Dendritic cell treated with granulocyte-macrophage colony-stimulating factor and Interleukin-4, amounts not matched to agents 40 ng/mL and 50 ng/mL, for 4 days (primary cell): Measurements from ENCODE around the gene POC1B.

Source experiments
- H3K27ac Mint-ChIP-seq: one replicate; pipeline ENCODE4 v1.8.0; 2022; ENCODE audit warnings: mild to moderate bottlenecking, mixed read lengths
- H3K27me3 Mint-ChIP-seq: one replicate; pipeline ENCODE4 v1.8.0; 2022; ENCODE audit warnings: mild to moderate bottlenecking, mixed read lengths
- H3K36me3 Mint-ChIP-seq: one replicate; pipeline ENCODE4 v1.8.0; 2022; ENCODE audit warnings: low read depth, mixed read lengths
- H3K4me1 Mint-ChIP-seq: one replicate; pipeline ENCODE4 v1.8.0; 2022; ENCODE audit warnings: low read depth, mixed read lengths
- H3K4me3 Mint-ChIP-seq: one replicate; pipeline ENCODE4 v1.8.0; 2022; ENCODE audit warnings: mild to moderate bottlenecking, moderate library complexity, mixed read lengths
- H3K9me3 Mint-ChIP-seq: one replicate; pipeline ENCODE4 v1.8.0; 2022; ENCODE audit warnings: mixed read lengths
- intact Hi-C: fragments of 100-400 bp; cut with micrococcal nuclease; formaldehyde crosslinking; loops from one replicate; pipeline ENCODE4 v1.15.0; 2022

POC1B gene

DNA sequence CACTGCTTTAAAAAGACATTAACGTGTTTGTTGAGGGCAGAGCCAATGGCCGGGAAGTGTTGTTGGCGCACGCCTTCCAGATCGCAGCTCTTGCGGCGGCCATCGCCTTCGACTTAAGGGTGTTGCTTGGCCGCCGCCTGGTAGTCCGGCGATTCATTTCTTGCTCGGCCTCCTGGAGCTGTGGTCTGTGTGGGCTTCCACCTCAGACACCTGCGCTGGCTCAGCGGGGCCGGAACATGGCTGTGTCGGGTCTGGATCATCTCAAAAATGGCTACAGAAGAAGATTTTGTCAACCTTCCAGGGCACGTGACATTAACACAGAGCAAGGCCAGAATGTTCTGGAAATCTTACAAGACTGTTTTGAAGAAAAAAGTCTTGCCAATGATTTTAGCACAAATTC lies 26.0 kb downstream of the POC1B start:
- H3K9me3 Mint-ChIP-seq: no peaks in the 10 kb centered on the region
- intact Hi-C loops: no loop called here
- H3K27me3 Mint-ChIP-seq: no peaks in the 10 kb centered on the region
- H3K36me3 Mint-ChIP-seq: peaks cover 20% of the 10 kb centered on the region
- peaks cover 6% of the 10 kb centered on the region for H3K4me1 Mint-ChIP-seq
- no peak overlapping the region for H3K27ac Mint-ChIP-seq
- H3K4me3 Mint-ChIP-seq: no peak overlapping the region

DNA sequence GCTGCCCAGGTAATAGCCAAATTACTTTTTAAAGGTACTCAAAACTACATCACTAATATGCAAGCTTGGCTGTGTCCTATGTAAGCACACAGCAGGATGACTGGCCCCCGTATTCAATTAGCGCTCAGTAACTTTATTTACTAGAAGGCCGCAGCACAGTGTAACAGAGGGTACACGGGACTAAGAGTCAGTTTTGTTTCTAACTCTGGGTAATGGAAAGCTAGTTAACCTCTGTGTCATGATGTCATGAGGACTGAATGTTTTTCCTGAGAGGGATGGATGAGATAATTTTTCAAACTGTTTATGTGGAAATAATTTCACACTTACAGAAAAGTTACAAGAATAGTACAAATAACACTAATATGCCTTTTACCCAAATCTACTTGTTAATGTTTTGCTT lies 28.4 kb downstream of the POC1B start:
- intact Hi-C loops: no loop called here
- Mint-ChIP-seq H3K27ac (no peak overlapping the region), H3K36me3 (peaks cover 20% of the 10 kb centered on the region), H3K4me1 (peaks cover 21% of the 10 kb centered on the region), H3K9me3 (no peaks in the 10 kb centered on the region), H3K27me3 (no peaks in the 10 kb centered on the region), H3K4me3 (no peak overlapping the region)

DNA sequence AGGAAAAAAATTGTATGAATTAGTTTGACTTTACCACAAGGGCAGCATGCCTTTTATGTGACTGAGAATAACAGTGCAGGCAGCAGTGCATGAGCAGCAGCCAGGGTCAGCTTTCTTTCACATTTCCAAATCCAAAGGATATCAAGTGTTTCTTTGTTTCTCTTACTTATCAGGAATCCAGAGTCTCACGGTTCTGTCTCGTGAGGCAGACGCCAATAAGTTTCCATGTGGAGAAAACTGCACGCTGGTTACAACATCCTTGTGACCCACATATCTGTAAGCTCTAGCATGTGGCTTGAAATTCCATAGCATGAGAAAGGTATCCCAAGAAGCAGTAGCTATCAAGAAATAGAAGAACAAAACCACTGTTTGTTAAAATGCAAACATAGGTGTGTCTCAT lies 28.8 kb downstream of the POC1B start:
- intact Hi-C loops: no loop called here
- Mint-ChIP-seq H3K36me3 (peaks cover 22% of the 10 kb centered on the region), H3K27ac (no peak overlapping the region), H3K4me1 (peaks cover 21% of the 10 kb centered on the region), H3K27me3 (no peaks in the 10 kb centered on the region), H3K4me3 (no peak overlapping the region), H3K9me3 (no peaks in the 10 kb centered on the region)

DNA sequence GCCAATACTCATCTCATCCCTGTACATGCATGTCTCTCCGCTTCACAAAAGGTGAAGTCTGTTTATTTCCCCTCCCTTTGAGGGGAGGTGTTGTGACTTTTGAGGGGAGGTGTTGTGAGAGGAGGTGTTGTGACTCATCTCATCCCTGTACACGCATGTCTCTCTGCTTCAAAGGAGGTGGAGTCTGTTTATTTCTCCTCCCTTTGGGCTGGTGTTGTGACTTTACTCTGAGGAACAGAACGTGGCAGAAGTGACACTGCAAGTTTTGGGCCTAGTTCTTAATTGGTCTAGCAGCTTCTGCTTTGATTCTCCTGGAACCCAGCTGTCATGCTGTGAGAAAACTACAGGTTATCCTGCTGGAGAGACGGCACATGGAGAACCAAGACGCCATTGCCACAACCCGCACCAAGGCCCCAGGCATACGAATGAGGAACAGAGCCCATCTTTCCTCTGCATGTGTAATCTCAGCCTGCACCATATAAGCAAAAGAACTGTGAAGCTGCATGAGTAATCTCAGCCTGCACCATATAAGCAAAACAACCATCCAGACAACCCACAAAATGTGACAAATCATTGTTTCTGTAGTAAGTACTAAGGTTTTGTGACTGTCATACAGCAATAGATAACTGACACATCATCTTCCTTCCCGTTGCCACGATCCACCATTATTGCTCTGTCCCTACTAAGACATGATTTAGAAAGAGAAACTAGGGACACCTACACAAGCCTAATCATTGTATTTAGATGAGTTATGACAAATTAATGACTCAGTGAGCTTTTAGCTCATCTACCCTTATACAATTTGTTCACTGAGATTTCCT lies 31.2 kb downstream of the POC1B start:
- H3K4me3 Mint-ChIP-seq: no peak overlapping the region
- H3K27ac Mint-ChIP-seq: no peak overlapping the region
- H3K4me1 Mint-ChIP-seq: peaks cover 21% of the 10 kb centered on the region
- intact Hi-C loops: no loop called here
- H3K36me3 Mint-ChIP-seq: peaks cover 41% of the 10 kb centered on the region
- H3K27me3 Mint-ChIP-seq: no peaks in the 10 kb centered on the region
- no peaks in the 10 kb centered on the region for H3K9me3 Mint-ChIP-seq

DNA sequence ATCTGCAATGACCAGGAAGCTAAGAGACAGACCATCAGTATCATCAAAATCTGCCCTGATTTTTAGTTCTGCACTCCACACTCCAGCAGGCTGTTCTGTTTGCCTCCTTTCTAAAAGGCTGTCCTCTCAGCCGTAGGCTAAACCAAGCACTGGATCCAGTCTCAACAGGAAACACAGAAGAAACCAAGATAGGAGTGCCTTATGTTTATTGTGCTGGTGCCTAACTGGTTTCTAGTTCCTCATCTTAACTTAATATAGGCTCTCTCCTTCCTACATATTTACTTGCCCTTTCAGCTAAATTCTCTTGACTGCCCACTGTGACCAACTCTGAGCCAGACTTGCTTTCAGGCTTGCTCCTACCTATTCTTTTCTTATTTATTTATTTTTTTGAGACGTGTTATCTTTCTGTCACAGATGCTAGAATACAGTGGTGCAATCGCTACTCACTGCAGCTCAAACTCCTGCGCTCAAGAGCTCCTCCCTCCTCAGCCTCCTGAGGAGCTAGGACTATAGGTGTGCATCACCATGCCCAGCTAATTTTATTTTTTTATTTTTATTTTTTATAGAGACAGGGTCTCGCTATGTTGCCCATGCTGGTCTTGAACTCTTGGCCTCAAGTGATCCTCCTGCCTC lies 32.1 kb downstream of the POC1B start:
- no peaks in the 10 kb centered on the region for H3K9me3 Mint-ChIP-seq
- peaks cover 21% of the 10 kb centered on the region for H3K4me1 Mint-ChIP-seq
- no peaks in the 10 kb centered on the region for H3K27me3 Mint-ChIP-seq
- peaks cover 35% of the 10 kb centered on the region for H3K36me3 Mint-ChIP-seq
- no peak overlapping the region for H3K4me3 Mint-ChIP-seq
- no peak overlapping the region for H3K27ac Mint-ChIP-seq
- intact Hi-C loops: no loop called here

DNA sequence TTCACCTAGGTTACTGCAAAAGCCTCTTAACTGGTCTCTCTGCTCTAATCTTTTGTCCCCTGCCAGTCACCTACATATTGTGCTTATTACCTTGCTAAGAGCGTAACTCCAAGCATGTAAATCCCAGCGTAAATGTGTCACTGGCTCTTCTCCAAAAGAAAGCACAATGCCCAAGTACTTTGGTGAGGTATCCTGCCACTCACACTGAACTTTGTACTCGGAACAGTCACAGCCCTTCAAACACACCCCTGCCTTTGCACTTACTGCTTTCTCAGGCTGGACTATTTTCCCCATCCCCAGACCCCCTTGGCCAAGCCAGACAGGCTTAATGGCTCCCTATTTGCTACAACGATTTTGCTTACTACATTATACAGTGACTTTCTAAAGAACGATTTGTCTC lies 33.0 kb downstream of the POC1B start:
- intact Hi-C loops: no loop called here
- Mint-ChIP-seq H3K9me3 (no peaks in the 10 kb centered on the region), H3K27me3 (no peaks in the 10 kb centered on the region), H3K27ac (no peak overlapping the region), H3K36me3 (peaks cover 35% of the 10 kb centered on the region), H3K4me1 (peaks cover 21% of the 10 kb centered on the region), H3K4me3 (no peak overlapping the region)

DNA sequence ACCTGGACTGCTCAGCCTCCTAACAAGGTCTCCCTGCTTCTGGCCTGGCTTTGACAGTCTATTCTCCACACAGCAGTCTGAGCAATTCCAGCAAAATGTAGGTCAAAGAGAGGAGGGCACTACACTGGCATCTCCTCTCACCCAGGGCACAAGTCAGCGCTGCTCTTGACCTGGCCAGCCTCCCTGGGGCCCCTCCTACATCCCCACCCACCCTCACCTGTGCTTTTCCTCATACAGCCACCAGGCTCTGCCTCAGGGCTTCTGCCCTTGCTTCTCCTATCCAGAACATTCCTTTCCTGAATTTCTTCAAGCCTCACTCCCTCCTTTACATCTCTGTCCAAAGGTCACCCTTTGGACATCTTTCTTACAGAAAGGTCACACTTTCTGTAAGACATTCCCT lies 34.9 kb downstream of the POC1B start:
- H3K27ac Mint-ChIP-seq: no peak overlapping the region
- H3K27me3 Mint-ChIP-seq: no peaks in the 10 kb centered on the region
- peaks cover 21% of the 10 kb centered on the region for H3K4me1 Mint-ChIP-seq
- intact Hi-C loops: no loop called here
- peaks cover 42% of the 10 kb centered on the region for H3K36me3 Mint-ChIP-seq
- no peak overlapping the region for H3K4me3 Mint-ChIP-seq
- H3K9me3 Mint-ChIP-seq: no peaks in the 10 kb centered on the region

DNA sequence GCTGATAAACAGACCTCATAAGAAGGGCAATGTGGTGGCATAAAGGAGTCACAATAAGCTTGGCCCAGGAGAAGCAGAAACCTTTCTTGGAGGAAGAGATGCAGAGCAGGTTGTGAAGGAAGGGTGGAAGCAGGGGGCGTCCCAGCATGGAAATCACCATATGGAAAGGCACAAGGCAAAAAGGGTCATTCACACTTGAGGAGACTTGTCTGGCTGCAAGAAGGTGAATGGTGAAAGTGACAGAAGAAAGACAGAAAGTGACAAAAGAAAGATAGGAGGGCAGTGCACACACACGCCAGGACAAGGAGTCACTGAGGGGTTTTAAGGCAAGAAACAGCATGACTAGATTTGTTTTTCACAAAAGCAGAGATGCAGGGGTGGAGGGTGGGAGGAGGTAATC lies 39.6 kb downstream of the POC1B start:
- H3K4me1 Mint-ChIP-seq: peaks cover 3% of the 10 kb centered on the region
- no peak overlapping the region for H3K4me3 Mint-ChIP-seq
- no peaks in the 10 kb centered on the region for H3K27me3 Mint-ChIP-seq
- no peaks in the 10 kb centered on the region for H3K9me3 Mint-ChIP-seq
- intact Hi-C loops: no loop called here
- no peak overlapping the region for H3K27ac Mint-ChIP-seq
- peaks cover 42% of the 10 kb centered on the region for H3K36me3 Mint-ChIP-seq

DNA sequence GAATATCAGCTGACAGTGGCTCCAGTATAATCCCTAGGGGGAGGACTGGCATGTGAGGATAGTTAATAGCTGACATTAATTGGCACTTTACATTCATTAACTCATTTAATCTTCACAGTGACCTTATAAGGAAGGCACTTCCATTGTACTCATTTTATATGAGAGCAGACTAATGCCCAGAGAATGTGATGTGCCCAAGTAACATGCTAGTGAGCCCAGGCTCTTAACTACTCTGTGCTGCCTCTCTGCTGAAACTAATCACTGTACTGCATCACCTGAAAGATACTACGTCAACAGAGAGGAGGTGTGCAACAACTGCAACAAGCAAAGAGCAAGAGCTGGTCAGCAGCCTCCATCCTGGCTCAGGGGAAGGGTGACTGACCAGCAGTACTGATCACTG lies 41.4 kb downstream of the POC1B start:
- H3K4me3 Mint-ChIP-seq: no peak overlapping the region
- no peaks in the 10 kb centered on the region for H3K9me3 Mint-ChIP-seq
- H3K36me3 Mint-ChIP-seq: peaks cover 24% of the 10 kb centered on the region
- no peaks in the 10 kb centered on the region for H3K27me3 Mint-ChIP-seq
- intact Hi-C loops: no loop called here
- H3K27ac Mint-ChIP-seq: no peak overlapping the region
- peaks cover 5% of the 10 kb centered on the region for H3K4me1 Mint-ChIP-seq

DNA sequence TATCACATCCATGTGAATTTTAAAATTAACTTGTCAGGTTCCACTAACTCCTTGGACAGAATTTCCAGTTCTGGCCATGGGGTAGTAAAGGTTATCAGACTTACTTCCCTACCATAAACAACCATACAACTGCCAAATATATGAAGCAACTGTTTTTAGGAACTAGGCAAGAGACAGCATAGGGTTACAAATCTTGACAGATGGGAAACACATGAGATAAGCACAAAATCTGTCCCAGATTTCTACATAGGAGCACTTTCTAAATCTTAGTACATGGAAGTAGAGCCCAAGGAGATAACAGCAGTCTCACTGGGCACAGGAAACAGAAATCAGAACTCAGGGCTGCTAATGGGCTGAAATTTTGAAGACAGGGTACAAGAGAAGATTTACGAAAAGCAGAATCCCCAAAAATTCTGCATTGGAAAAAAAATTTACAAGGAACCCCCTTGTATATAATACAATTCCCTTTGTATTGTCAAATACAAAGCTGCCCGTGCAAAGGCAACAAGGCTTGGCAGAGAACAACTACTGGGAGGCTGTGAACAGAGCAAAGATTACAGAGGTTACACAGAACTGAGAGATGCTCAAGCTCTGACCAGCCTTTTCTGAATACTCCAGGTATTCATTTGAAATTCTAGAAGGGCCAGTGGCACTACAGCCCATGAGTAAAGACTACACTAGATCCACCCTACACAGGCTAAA lies 44.5 kb downstream of the POC1B start:
- H3K4me1 Mint-ChIP-seq: peaks cover 14% of the 10 kb centered on the region
- H3K27me3 Mint-ChIP-seq: no peaks in the 10 kb centered on the region
- intact Hi-C loops: no loop called here
- no peak overlapping the region for H3K4me3 Mint-ChIP-seq
- H3K9me3 Mint-ChIP-seq: no peaks in the 10 kb centered on the region
- peaks cover 15% of the 10 kb centered on the region for H3K36me3 Mint-ChIP-seq
- no peak overlapping the region for H3K27ac Mint-ChIP-seq

DNA sequence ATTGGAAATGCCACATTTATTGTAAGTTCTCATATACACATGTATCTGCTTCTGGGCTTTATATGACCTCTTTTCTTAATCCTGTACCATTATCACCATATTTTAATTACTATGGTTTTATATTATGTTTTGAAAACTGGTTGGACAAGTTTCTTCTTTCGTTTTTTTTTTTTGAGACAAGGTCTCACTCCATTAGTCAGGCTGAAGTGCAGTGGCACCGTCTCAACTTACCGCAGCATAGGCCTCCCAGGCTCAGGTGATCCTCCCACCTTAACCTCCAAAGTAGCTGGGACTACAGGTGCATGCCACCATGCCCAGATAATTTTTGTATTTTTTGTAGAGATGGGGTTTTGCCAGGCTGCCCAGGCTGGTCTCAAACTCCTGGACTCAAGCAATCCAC lies 45.9 kb downstream of the POC1B start:
- no peak overlapping the region for H3K27ac Mint-ChIP-seq
- no peaks in the 10 kb centered on the region for H3K9me3 Mint-ChIP-seq
- peaks cover 14% of the 10 kb centered on the region for H3K4me1 Mint-ChIP-seq
- intact Hi-C loops: no loop called here
- no peak overlapping the region for H3K4me3 Mint-ChIP-seq
- H3K36me3 Mint-ChIP-seq: peaks cover 8% of the 10 kb centered on the region
- no peaks in the 10 kb centered on the region for H3K27me3 Mint-ChIP-seq

DNA sequence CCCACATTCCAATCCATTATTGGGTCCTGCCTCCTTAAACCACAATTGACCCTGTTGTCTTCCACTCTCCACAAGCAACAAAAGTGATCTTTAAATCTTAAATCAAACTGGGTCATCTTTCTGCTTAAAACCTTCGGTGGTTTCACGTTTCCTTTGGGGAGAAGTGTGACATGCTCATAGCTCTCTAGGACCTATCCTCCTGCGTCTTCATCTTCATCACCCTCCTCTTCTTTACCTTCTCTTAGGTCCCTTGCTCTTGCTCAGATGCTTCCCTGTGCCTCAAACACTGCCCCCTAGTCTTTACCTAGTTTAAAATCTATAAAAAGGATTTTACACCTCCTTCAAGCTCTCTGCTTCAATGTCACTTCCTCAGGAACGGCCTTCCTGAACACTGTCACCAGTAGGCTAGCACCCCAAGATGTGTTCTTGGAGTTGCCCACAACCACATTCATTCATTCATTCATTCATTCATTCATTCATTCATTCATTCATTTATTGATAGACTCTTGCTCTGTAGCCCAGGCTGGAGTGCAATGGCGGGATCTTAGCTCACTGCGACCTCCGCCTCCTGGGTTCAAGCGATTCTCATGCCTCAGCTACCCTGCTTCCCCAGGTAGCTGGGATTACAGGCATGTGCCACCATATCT lies 48.1 kb downstream of the POC1B start:
- Mint-ChIP-seq H3K9me3 (no peaks in the 10 kb centered on the region), H3K4me3 (no peak overlapping the region), H3K36me3 (peaks cover 7% of the 10 kb centered on the region), H3K4me1 (peaks cover 14% of the 10 kb centered on the region), H3K27ac (no peak overlapping the region), H3K27me3 (no peaks in the 10 kb centered on the region)
- intact Hi-C loops: no loop called here

DNA sequence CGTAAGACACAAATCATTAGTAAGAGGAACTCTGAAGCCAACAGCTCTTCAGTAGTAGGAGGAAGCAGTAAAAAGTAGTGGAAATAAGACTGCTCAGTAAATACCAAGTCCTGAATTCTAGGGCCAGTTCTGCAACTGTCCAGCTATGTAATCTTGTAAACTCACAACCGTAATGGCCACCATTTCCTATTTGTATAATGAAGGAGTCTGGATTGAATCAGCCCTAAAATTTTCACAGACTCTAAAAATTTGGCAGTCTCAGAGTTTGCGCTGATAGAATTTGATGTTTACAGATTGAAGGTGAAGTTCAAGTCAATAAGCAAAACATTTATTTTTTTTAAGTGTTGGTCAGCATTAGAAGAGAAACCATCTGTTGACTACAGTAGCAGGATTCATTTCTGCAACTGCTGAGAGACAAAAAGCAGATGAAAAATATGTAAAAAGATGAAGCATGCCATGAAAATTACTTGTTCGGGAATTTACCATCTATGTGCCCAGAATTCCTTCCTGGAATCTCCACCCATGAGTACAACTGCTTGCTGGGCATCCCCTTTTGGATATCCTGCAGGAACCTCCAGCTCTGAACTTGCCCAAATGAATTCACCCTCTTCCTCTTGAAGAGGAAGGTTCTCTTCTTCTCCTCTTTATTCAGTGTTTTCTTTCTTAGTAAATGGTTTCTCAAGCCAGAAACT lies 48.8 kb downstream of the POC1B start:
- peaks cover 7% of the 10 kb centered on the region for H3K36me3 Mint-ChIP-seq
- H3K27me3 Mint-ChIP-seq: no peaks in the 10 kb centered on the region
- no peak overlapping the region for H3K4me3 Mint-ChIP-seq
- no peak overlapping the region for H3K27ac Mint-ChIP-seq
- peaks cover 14% of the 10 kb centered on the region for H3K4me1 Mint-ChIP-seq
- no peaks in the 10 kb centered on the region for H3K9me3 Mint-ChIP-seq
- intact Hi-C loops: no loop called here
